HepG2 (cell line): ENCODE results near the gene FOCAD. TPM values are rescaled to one million over a fixed set of nuclear protein-coding genes. Genes with fewer than 3 reads are reported as not detected.

Experiments
- ATF6 ChIP-seq: sonication (generic); formaldehyde crosslinking; conservative IDR thresholded peaks from 2 replicates; pipeline ENCODE4 v1.4.0; 2020; ENCODE audit warnings: missing genetic modification reagents
- ATRX ChIP-seq: sonication (generic); formaldehyde crosslinking; IDR thresholded peaks from 2 replicates; pipeline ENCODE4 v1.4.0; 2020; ENCODE audit warnings: missing genetic modification reagents, borderline replicate concordance
- CEBPB ChIP-seq: IDR thresholded peaks from 2 replicates; pipeline ENCODE4 v1.6.1; 2011; ENCODE audit warnings: low read depth, low read length, improper control_type of control experiment, borderline replicate concordance
- CEBPG ChIP-seq: IDR thresholded peaks from 2 replicates; pipeline ENCODE4 v1.6.1; 2016
- IKZF1 ChIP-seq: fragments of 450-650 bp; IDR thresholded peaks from 2 replicates; pipeline ENCODE4 v1.7.1; 2016
- IRF2 ChIP-seq: IDR thresholded peaks from 2 replicates; pipeline ENCODE4 v1.6.1; 2018; ENCODE audit warnings: missing genetic modification reagents, missing compliant biosample characterization
- MIER2 ChIP-seq: IDR thresholded peaks from 2 replicates; pipeline ENCODE4 v1.6.1; 2016; ENCODE audit warnings: missing biosample characterization, missing genetic modification reagents
- NFIB ChIP-seq: sonication (generic); formaldehyde crosslinking; IDR thresholded peaks from 2 replicates; pipeline ENCODE4 v1.9.0; 2021; ENCODE audit warnings: missing genetic modification reagents, mild to moderate bottlenecking, borderline replicate concordance
- POLR2AphosphoS2 ChIP-seq: IDR thresholded peaks from 2 replicates; pipeline ENCODE4 v1.6.1; 2011; ENCODE audit warnings: low read depth, low read length, improper control_type of control experiment
- RCOR2 ChIP-seq: IDR thresholded peaks from 2 replicates; pipeline ENCODE4 v1.6.1; 2016; ENCODE audit warnings: missing biosample characterization, missing genetic modification reagents
- RFX5 ChIP-seq: IDR thresholded peaks from 2 replicates; pipeline ENCODE4 v1.6.1; 2011; ENCODE audit warnings: low read depth, low read length, improper control_type of control experiment
- SKIL ChIP-seq: sonication (generic); formaldehyde crosslinking; IDR thresholded peaks from 2 replicates; pipeline ENCODE4 v1.8.0; 2022; ENCODE audit warnings: missing genetic modification reagents, mild to moderate bottlenecking, moderate library complexity, borderline replicate concordance
- SOX5 ChIP-seq: IDR thresholded peaks from 2 replicates; pipeline ENCODE4 v1.6.1; 2016; ENCODE audit warnings: borderline replicate concordance
- SRSF1 ChIP-seq: fragments of 200-400 bp; formaldehyde crosslinking; optimal IDR thresholded peaks from 2 replicates; pipeline ENCODE3; 2017; ENCODE audit warnings: mild to moderate bottlenecking, low read depth, low read length, moderate library complexity
- ZBTB43 ChIP-seq: sonication (generic); formaldehyde crosslinking; conservative IDR thresholded peaks from 2 replicates; pipeline ENCODE4 v1.4.0; 2020; ENCODE audit warnings: missing genetic modification reagents
- ZNF207 ChIP-seq: fragments of 450-650 bp; IDR thresholded peaks from 2 replicates; pipeline ENCODE4 v1.6.1; 2016; ENCODE audit warnings: antibody characterized with exemption, borderline replicate concordance
- ZNF44 ChIP-seq: sonication (generic); formaldehyde crosslinking; IDR thresholded peaks from 2 replicates; pipeline ENCODE4 v1.5.1; 2020; ENCODE audit warnings: mild to moderate bottlenecking, missing genetic modification reagents
- ZNF713 ChIP-seq: sonication (generic); formaldehyde crosslinking; IDR thresholded peaks from 2 replicates; pipeline ENCODE4 v1.4.0; 2020; ENCODE audit warnings: mild to moderate bottlenecking, missing genetic modification reagents
- polyA plus RNA-seq, 8 experiments: library from polyadenylated mRNA; depleted of rRNA in 3 of 8; stranded (reverse) in 7 of 8; unstranded in 1 of 8; fragments of >200 nt; fragmentation: Illumina TruSeq in 4 of 8; extraction: Trizol in 4 of 8; gene quantifications; 2 replicates each; pipeline versions ENCODE4 v1.2.1 to v1.2.3, GENCODE V29; 2011 to 2016; ENCODE audit warnings: low read depth in 4 of 8, missing spikeins in 1 of 8, mixed read lengths in 1 of 8; ENCODE audit not compliant: insufficient read depth in 1 of 8
- total RNA-seq, 5 experiments: library from RNA; depleted of rRNA; stranded (reverse); fragments of >200 nt; fragmentation: Illumina TruSeq; extraction: Trizol; gene quantifications; 2 replicates each; pipeline ENCODE4 v1.2.3, GENCODE V29; 2016; ENCODE audit warnings: low read depth in 1 of 5
- TF ChIP-seq, protein P1 (sequence below): sonication (generic); formaldehyde crosslinking; IDR thresholded peaks from 2 replicates; pipeline ENCODE4 v1.4.0; 2020; ENCODE audit warnings: missing genetic modification reagents, borderline replicate concordance
- TF ChIP-seq, protein P2 (sequence below): sonication (generic); formaldehyde crosslinking; IDR thresholded peaks from 2 replicates; pipeline ENCODE4 v1.4.0; 2020; ENCODE audit warnings: missing genetic modification reagents, borderline replicate concordance

Gene FOCAD
- total and polyA plus RNA-seq, 2 of the 13 experiments (the other 11 are each of a cell fraction or from before 2014, with no cell fraction given): 18.0 to 31.1 TPM

DNA sequence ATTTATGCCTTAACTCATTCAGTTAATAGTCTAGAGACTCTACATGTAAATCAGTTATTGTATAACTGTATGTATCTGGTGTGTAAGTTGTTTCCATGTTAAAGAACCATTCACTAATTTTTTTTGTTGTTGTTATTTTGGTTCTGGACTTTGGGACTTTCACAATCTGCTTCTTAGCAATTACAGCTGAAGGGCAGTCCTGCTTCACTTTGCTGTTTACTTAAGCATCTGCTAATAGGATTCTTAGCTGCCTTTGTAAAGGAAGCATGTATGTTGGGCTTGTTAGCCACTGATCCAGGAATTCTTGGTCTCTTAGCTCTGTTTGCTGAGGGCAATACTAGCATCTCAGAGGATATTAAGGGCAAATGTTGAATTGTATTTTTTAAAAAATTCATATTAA lies 97.0 kb downstream of the FOCAD start (continued):
- TF ChIP-seq SKIL (CRISPR knock-in tag) (no peak), CEBPG (peak; percentile 79), ZNF207 (no peak), IKZF1 (no peak), MIER2 (CRISPR knock-in tag) (no peak), RCOR2 (CRISPR knock-in tag) (peak; percentile 75; the same call in 1 of the 2 replicates), SRSF1 (no peak), NFIB (CRISPR knock-in tag) (no peak), ZBTB43 (CRISPR knock-in tag) (no peak), ATRX (no peak), ZNF713 (CRISPR knock-in tag) (no peak), ZNF44 (no peak), SOX5 (CRISPR knock-in tag) (peak; percentile 64), ATF6 (CRISPR knock-in tag) (no peak), CEBPB (peak; percentile 59; the same call in 1 of the 2 replicates), IRF2 (CRISPR knock-in tag) (0 out of 2 replicates have a peak, but pooled peaks have one; percentile 35), POLR2AphosphoS2 (no peak), RFX5 (no peak)
- TF ChIP-seq, protein P1, sequence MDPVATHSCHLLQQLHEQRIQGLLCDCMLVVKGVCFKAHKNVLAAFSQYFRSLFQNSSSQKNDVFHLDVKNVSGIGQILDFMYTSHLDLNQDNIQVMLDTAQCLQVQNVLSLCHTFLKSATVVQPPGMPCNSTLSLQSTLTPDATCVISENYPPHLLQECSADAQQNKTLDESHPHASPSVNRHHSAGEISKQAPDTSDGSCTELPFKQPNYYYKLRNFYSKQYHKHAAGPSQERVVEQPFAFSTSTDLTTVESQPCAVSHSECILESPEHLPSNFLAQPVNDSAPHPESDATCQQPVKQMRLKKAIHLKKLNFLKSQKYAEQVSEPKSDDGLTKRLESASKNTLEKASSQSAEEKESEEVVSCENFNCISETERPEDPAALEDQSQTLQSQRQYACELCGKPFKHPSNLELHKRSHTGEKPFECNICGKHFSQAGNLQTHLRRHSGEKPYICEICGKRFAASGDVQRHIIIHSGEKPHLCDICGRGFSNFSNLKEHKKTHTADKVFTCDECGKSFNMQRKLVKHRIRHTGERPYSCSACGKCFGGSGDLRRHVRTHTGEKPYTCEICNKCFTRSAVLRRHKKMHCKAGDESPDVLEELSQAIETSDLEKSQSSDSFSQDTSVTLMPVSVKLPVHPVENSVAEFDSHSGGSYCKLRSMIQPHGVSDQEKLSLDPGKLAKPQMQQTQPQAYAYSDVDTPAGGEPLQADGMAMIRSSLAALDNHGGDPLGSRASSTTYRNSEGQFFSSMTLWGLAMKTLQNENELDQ (CRISPR knock-in tag): no peak
- TF ChIP-seq, protein P2, sequence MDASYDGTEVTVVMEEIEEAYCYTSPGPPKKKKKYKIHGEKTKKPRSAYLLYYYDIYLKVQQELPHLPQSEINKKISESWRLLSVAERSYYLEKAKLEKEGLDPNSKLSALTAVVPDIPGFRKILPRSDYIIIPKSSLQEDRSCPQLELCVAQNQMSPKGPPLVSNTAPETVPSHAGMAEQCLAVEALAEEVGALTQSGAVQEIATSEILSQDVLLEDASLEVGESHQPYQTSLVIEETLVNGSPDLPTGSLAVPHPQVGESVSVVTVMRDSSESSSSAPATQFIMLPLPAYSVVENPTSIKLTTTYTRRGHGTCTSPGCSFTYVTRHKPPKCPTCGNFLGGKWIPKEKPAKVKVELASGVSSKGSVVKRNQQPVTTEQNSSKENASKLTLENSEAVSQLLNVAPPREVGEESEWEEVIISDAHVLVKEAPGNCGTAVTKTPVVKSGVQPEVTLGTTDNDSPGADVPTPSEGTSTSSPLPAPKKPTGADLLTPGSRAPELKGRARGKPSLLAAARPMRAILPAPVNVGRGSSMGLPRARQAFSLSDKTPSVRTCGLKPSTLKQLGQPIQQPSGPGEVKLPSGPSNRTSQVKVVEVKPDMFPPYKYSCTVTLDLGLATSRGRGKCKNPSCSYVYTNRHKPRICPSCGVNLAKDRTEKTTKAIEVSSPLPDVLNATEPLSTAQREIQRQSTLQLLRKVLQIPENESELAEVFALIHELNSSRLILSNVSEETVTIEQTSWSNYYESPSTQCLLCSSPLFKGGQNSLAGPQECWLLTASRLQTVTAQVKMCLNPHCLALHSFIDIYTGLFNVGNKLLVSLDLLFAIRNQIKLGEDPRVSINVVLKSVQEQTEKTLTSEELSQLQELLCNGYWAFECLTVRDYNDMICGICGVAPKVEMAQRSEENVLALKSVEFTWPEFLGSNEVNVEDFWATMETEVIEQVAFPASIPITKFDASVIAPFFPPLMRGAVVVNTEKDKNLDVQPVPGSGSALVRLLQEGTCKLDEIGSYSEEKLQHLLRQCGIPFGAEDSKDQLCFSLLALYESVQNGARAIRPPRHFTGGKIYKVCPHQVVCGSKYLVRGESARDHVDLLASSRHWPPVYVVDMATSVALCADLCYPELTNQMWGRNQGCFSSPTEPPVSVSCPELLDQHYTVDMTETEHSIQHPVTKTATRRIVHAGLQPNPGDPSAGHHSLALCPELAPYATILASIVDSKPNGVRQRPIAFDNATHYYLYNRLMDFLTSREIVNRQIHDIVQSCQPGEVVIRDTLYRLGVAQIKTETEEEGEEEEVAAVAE (CRISPR knock-in tag): no peak
